Endothelial cell (in vitro differentiated cells): ENCODE results near the gene PDIA5. TPM values are rescaled to one million over a fixed set of nuclear protein-coding genes. Genes with fewer than 3 reads are reported as not detected.
A peak's percentile ranks its signal among the peaks of the same experiment; 100 is the strongest.

Source experiments
- DNase-seq: peaks from one replicate; pipeline ENCODE4 v3.0.0; 2021; ENCODE audit warnings: low spot score
- H3K27ac Mint-ChIP-seq: one replicate; pipeline ENCODE4 v1.8.0; 2021; ENCODE audit warnings: mixed read lengths, inconsistent platforms; ENCODE audit not compliant: unreplicated experiment
- H3K27me3 Mint-ChIP-seq: one replicate; pipeline ENCODE4 v1.8.0; 2021; ENCODE audit warnings: mild to moderate bottlenecking, moderate library complexity, mixed read lengths, inconsistent platforms; ENCODE audit not compliant: unreplicated experiment
- H3K36me3 Mint-ChIP-seq: one replicate; pipeline ENCODE4 v1.8.0; 2021; ENCODE audit warnings: mild to moderate bottlenecking, low read depth, mixed read lengths, inconsistent platforms; ENCODE audit not compliant: unreplicated experiment
- H3K4me1 Mint-ChIP-seq: one replicate; pipeline ENCODE4 v1.8.0; 2021; ENCODE audit warnings: mild to moderate bottlenecking, mixed read lengths, inconsistent platforms; ENCODE audit not compliant: unreplicated experiment
- H3K4me3 Mint-ChIP-seq: one replicate; pipeline ENCODE4 v1.8.0; 2021; ENCODE audit warnings: mild to moderate bottlenecking, mixed read lengths, inconsistent platforms; ENCODE audit not compliant: unreplicated experiment
- H3K9me3 Mint-ChIP-seq: one replicate; pipeline ENCODE4 v1.8.0; 2021; ENCODE audit warnings: mixed read lengths, inconsistent platforms; ENCODE audit not compliant: unreplicated experiment
- total RNA-seq: library from RNA; stranded (reverse); fragmentation: NEBNext Ultra II Directional; extraction: Animal tissue kit (Norgen Biotek cat#: 25700); gene quantifications from one replicate; pipeline ENCODE4 v1.2.1, GENCODE V29; 2021; ENCODE audit not compliant: unreplicated experiment
- TF ChIP-seq, protein P1 (sequence below): fragments of 200-600 bp; sonication (generic); IDR thresholded peaks from one replicate; pipeline ENCODE4 v1.5.0; 2021; ENCODE audit warnings: antibody characterized with exemption; ENCODE audit not compliant: unreplicated experiment

Gene PDIA5
- total RNA-seq, 1 donor from 2014 or later = 32.8 TPM

- Mint-ChIP-seq H3K36me3 (no peaks in the 10 kb centered on the region), H3K27ac (no peak overlapping the region), H3K4me1 (peaks cover 12% of the 10 kb centered on the region), H3K4me3 (no peak overlapping the region), H3K27me3 (peaks cover 14% of the 10 kb centered on the region), H3K9me3 (no peaks in the 10 kb centered on the region)
- DNase-seq = no peak
- TF ChIP-seq, protein P1, sequence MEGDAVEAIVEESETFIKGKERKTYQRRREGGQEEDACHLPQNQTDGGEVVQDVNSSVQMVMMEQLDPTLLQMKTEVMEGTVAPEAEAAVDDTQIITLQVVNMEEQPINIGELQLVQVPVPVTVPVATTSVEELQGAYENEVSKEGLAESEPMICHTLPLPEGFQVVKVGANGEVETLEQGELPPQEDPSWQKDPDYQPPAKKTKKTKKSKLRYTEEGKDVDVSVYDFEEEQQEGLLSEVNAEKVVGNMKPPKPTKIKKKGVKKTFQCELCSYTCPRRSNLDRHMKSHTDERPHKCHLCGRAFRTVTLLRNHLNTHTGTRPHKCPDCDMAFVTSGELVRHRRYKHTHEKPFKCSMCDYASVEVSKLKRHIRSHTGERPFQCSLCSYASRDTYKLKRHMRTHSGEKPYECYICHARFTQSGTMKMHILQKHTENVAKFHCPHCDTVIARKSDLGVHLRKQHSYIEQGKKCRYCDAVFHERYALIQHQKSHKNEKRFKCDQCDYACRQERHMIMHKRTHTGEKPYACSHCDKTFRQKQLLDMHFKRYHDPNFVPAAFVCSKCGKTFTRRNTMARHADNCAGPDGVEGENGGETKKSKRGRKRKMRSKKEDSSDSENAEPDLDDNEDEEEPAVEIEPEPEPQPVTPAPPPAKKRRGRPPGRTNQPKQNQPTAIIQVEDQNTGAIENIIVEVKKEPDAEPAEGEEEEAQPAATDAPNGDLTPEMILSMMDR = no peak
Measured at GRCh38 chr3:123064506-123064905, 2.3 kb upstream of the PDIA5 start.

DNA sequence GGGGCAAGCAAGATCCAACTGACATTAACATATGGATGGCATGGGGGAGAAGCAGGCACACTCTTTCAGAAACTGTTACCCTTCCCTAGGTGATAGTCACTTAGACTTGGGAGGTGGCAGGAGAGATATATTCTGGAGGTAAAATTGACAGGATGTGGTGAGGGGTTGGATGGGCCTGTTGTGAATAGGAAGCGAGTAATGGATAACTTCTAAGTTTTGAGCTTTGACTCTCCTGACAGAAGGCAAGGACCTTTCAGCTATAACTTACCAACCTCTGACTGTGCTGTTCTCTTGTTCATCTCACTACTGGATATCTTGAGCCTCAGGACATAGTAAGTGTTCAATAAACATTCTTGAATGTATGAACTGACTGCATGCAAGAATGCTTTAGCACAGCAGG, 1.9 kb upstream of the PDIA5 start:
- H3K9me3 Mint-ChIP-seq = no peaks in the 10 kb centered on the region
- H3K27me3 Mint-ChIP-seq = peaks cover 14% of the 10 kb centered on the region
- TF ChIP-seq, protein P1 = no peak
- no peak overlapping the region for H3K4me3 Mint-ChIP-seq
- no peak for DNase-seq
- peaks cover 12% of the 10 kb centered on the region for H3K4me1 Mint-ChIP-seq
- H3K27ac Mint-ChIP-seq = no peak overlapping the region
- no peaks in the 10 kb centered on the region for H3K36me3 Mint-ChIP-seq

DNA sequence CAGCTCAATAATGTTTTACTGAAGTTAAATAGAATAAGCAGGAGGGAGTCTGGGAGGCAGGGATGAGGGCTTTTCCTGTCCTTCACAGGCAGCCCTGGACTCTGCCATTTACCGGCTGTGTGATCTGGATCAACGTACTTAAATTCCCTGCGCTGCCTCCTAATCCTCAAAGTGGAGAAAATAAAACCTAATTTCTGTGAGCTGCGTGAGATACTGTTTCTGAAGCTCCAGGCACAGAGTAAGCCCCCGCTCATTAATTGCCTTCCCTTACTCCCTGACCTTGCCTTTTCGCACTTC, 278 bp upstream of the PDIA5 start:
- peaks cover 12% of the 10 kb centered on the region for H3K4me1 Mint-ChIP-seq
- H3K9me3 Mint-ChIP-seq = no peaks in the 10 kb centered on the region
- no peak for DNase-seq
- H3K4me3 Mint-ChIP-seq = peak overlapping the region; percentile 89
- no peaks in the 10 kb centered on the region for H3K36me3 Mint-ChIP-seq
- H3K27ac Mint-ChIP-seq = no peak overlapping the region
- peaks cover 13% of the 10 kb centered on the region for H3K27me3 Mint-ChIP-seq
- TF ChIP-seq, protein P1 = no peak

DNA sequence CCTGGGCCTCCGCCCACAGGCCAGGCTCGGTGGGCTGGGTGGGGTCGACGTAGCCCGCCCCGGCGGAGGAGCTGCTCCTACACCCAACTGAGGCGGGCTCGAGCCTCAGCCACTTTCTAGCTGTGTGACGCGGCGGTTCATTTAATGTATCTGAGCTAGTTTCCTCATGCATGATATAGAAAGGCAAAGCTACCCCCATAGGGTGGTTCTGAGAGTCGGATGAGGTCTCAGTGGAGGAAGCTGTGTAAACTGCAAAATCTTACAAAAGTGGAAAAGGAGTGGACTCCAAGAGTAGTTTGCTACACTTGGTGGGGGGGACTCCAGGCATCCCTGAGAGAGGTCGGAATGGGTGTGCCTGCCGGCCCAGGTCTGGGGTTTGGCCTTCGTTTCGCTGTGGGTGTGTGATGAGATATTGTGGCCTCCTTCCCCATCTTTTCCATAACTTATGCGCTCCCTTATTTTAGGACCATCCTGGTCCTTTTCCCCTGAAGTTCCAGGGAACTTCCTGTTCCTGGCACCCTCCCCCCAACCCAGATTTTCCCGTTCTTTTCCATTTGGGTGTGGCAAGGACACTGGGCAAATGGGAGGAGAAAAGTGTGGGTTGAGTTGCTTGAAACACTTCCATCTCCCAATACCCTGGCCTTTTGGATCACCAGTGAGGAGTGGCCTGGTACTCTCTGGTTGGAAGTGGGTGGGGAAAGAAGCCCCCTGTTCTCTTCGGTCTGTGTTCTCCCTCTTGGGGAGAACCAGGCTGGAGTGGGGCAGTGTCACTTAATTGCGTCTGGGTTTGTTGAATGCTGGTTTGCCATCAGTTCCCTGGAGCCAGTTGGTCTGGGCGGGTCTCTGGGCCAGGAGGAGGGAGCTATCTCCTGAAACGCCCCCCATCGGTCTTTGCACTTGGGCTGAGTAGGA, 1.1 kb downstream of the PDIA5 start:
- Mint-ChIP-seq H3K9me3 (no peaks in the 10 kb centered on the region), H3K27ac (no peak overlapping the region), H3K36me3 (no peaks in the 10 kb centered on the region), H3K4me3 (peak overlapping the region; percentile 93), H3K4me1 (peaks cover 12% of the 10 kb centered on the region), H3K27me3 (peaks cover 11% of the 10 kb centered on the region)
- TF ChIP-seq, protein P1 = no peak
- no peak for DNase-seq

DNA sequence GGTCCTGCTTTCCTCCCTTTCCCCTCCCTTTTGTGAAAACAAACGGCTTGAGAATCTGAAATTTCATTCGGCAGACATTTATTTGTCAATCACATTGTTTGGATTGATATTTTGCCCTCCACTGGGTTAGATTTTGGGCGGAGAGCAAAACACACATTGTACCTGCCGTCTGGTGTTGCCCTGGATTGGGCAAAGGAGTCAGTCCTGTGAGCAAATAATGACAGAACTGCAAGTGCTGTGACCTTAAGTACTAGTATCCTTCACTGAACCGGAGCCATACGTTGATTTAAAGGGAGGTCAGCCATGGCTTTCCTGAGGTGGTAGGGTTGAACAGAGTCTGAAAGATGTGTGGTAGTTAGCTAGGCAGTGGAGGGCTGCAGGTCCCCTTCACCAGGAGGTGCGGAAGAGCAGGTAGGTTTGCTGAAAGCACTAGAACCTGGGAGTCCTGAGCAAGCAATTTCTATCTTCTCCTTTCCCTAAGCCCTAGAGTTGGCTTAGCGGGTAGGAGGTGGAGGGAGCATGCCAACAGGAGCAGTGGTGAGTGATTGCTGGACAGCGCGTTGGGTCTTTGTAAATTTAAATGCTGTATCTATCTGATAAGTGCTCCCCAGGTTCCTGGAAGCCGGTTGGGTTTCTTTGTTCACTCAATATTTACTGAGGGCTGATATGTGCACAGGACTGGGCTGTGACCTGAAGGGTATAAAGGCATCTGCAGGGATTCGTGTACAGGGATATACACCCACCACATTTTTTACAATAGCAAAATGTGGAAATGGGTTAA, 2.0 kb downstream of the PDIA5 start:
- TF ChIP-seq, protein P1 = no peak
- peaks cover 11% of the 10 kb centered on the region for H3K27me3 Mint-ChIP-seq
- DNase-seq = no peak
- H3K27ac Mint-ChIP-seq = no peak overlapping the region
- peaks cover 12% of the 10 kb centered on the region for H3K4me1 Mint-ChIP-seq
- no peaks in the 10 kb centered on the region for H3K36me3 Mint-ChIP-seq
- no peaks in the 10 kb centered on the region for H3K9me3 Mint-ChIP-seq
- peak overlapping the region; percentile 93 for H3K4me3 Mint-ChIP-seq
